Subcutaneous adipose tissue (tissue), 4 donors: Measurements from ENCODE around the gene CHRNA1. TPM values are rescaled to one million over a fixed set of nuclear protein-coding genes. Genes with fewer than 3 reads are reported as not detected.

Source experiments
- CTCF ChIP-seq: fragments of 450-650 bp; IDR thresholded peaks from one replicate; pipeline ENCODE4 v1.5.1; 2016; ENCODE audit warnings: low read depth, mild to moderate bottlenecking, control low read depth, antibody characterized with exemption, moderate library complexity
- total RNA-seq, 4 donors: library from RNA; depleted of rRNA; stranded (reverse); fragments of >200 nt; gene quantifications; one replicate each; pipeline ENCODE4 v1.1.0, GENCODE V29; 2016

The CHRNA1 gene
- total RNA-seq, 4 donors from 2014 or later: 0.44 to 0.85 TPM; not detected in 2

GRCh38 chr2:174748948-174749347 lies 15.3 kb downstream of the CHRNA1 start:
- TF ChIP-seq CTCF: no peak

GRCh38 chr2:174745142-174745541 lies 19.1 kb downstream of the CHRNA1 start:
- no peak for TF ChIP-seq CTCF

- TF ChIP-seq CTCF: no peak
Measured at GRCh38 chr2:174744111-174744510, 20.2 kb downstream of the CHRNA1 start.

- TF ChIP-seq CTCF: no peak
Measured at GRCh38 chr2:174740721-174741120, 23.6 kb downstream of the CHRNA1 start.

GRCh38 chr2:174738841-174739240 lies 25.4 kb downstream of the CHRNA1 start:
- TF ChIP-seq CTCF: no peak

- TF ChIP-seq CTCF: no peak
Measured at GRCh38 chr2:174731546-174731945, 32.7 kb downstream of the CHRNA1 start.

- no peak for TF ChIP-seq CTCF
Measured at GRCh38 chr2:174730698-174731018, 33.6 kb downstream of the CHRNA1 start.
